Subcutaneous abdominal adipose tissue (tissue), 5 donors: ENCODE results near the gene OTULIN.

Source experiments
- H3K27ac ChIP-seq: one replicate; pipeline ENCODE4 v1.7.0; 2013; ENCODE audit warnings: low read depth, mild to moderate bottlenecking, inconsistent platforms, low read length, moderate library complexity
- H3K27me3 ChIP-seq, 5 donors: one replicate each; pipeline ENCODE4 v1.7.0; 2013; ENCODE audit warnings: low read length in 5 of 5, inconsistent platforms in 1 of 5; ENCODE audit not compliant: control insufficient read depth in 5 of 5, insufficient read depth in 4 of 5
- H3K36me3 ChIP-seq, 5 donors: one replicate each; pipeline ENCODE4 v1.7.0; 2013; ENCODE audit warnings: low read length in 5 of 5; ENCODE audit not compliant: control insufficient read depth in 5 of 5, insufficient read depth in 5 of 5
- H3K4me1 ChIP-seq, 5 donors: one replicate each; pipeline ENCODE4 v1.7.0; 2013; ENCODE audit warnings: low read length in 5 of 5, mild to moderate bottlenecking in 3 of 5, moderate library complexity in 1 of 5; ENCODE audit not compliant: control insufficient read depth in 5 of 5, insufficient read depth in 5 of 5
- H3K4me3 ChIP-seq, 5 donors: one replicate each; pipeline ENCODE4 v1.7.0; 2013; ENCODE audit warnings: low read length in 5 of 5, low read depth in 1 of 5
- H3K9ac ChIP-seq, 5 donors: one replicate each; pipeline ENCODE4 v1.7.0; 2013; ENCODE audit warnings: low read length in 5 of 5, mild to moderate bottlenecking in 4 of 5, moderate library complexity in 3 of 5
- H3K9me3 ChIP-seq, 5 donors: one replicate each; pipeline ENCODE4 v1.7.0; 2013; ENCODE audit warnings: low read length in 5 of 5; ENCODE audit not compliant: control insufficient read depth in 5 of 5
- donor health status: healthy.
- donor health status: healthy.
- donor health status: healthy.
- donor health status: healthy.
- donor health status: healthy.

Gene OTULIN

DNA sequence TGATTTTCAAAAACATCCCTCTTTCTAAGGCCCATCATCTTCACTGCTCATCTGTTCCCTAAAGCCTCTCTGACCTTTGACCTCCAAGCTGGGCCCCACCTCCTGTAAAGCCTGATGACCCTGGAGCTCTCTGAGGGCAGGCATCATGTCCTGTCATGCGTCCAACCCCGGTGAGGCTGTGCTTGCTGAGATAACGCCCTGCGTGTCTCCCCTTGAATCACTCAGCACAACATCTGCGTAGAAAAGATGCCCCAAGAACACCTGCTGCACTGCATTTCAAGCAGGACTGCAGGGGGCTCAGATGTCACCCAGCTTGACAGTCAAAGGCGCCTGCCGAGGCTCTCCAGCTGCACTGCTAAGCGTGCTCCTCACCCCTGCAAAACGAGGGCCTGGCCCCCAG lies 78.0 kb downstream of the OTULIN start:
- Histone ChIP-seq H3K36me3 (peaks cover 10 to 67% (median 51%) of the 10 kb centered on the region in 5 donors), H3K4me1 (peaks cover 0 to 13% (median 3%) of the 10 kb centered on the region in 5 donors), H3K4me3 (no peak overlapping the region), H3K9ac (no peak overlapping the region), H3K27ac (no peak overlapping the region), H3K9me3 (no peaks in the 10 kb centered on the region), H3K27me3 (no peaks in the 10 kb centered on the region)

GRCh38 chr5:14743601-14744295 lies 79.2 kb downstream of the OTULIN start:
- Histone ChIP-seq H3K27me3 (no peaks in the 10 kb centered on the region), H3K36me3 (peaks cover 10 to 73% (median 53%) of the 10 kb centered on the region in 5 donors), H3K9me3 (no peaks in the 10 kb centered on the region), H3K4me1 (peaks cover 0 to 13% (median 3%) of the 10 kb centered on the region in 5 donors), H3K4me3 (no peak overlapping the region), H3K9ac (no peak overlapping the region), H3K27ac (no peak overlapping the region)

DNA sequence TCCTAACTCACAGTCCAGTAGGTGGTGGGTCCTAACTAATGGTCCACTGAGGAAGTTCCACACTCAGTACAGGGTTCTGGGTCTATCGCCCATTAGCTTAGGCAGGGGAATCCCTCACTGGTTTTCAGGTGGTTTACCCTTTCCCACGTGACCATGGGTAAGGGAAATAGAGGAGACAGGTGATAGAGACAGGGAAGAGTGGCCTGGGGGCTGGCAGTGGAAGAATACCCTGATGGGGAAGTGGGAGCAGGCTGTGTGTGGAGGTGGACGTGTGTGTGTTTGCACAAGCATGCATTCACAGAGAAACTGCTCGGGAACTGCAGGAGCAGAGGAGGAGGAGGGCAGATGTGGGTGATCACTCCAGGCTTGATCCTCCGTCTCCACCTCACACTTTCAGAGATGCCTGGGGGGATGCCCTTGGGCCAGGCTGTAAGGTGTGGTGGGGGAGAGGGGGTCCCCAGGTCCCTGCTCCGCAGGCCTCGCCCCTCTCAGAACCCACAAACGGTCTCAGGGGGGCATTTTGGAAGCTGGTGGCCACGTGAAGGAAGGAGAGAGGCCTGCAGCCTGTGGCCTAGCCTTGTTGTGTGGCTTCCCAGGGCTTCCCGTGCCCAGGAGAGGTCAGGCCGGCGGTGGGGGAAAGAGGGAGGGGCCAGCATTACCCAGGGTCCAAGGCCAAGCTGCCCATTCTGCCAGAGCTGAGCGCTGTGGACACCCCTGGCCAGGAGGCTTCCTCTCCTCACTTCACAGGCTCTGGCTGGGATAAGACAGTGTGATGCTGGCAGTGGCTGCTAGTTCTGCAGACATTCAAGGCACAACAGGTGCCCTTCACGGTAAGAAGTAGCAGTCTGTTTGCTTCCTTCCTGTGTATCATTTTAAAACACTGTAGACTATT lies 80.0 kb downstream of the OTULIN start:
- no peak overlapping the region for H3K4me3 ChIP-seq
- no peak overlapping the region for H3K27ac ChIP-seq
- no peaks in the 10 kb centered on the region for H3K27me3 ChIP-seq
- H3K4me1 ChIP-seq: peaks cover 0 to 9% (median 3%) of the 10 kb centered on the region in 5 donors
- no peak overlapping the region for H3K9ac ChIP-seq
- H3K36me3 ChIP-seq: peaks cover 10 to 76% (median 54%) of the 10 kb centered on the region in 5 donors
- no peaks in the 10 kb centered on the region for H3K9me3 ChIP-seq

- Histone ChIP-seq H3K9ac (no peak overlapping the region), H3K4me3 (no peak overlapping the region), H3K4me1 (peaks cover 0 to 3% (median 0%) of the 10 kb centered on the region in 5 donors), H3K27ac (no peak overlapping the region), H3K9me3 (no peaks in the 10 kb centered on the region), H3K36me3 (peaks cover 15 to 77% (median 58%) of the 10 kb centered on the region in 5 donors), H3K27me3 (no peaks in the 10 kb centered on the region)
These were observed 80.7 kb downstream of the OTULIN start for GRCh38 chr5:14745188-14745563.

- Histone ChIP-seq H3K9me3 (no peaks in the 10 kb centered on the region), H3K36me3 (peaks cover 21 to 77% (median 59%) of the 10 kb centered on the region in 5 donors), H3K9ac (no peak overlapping the region), H3K4me3 (no peak overlapping the region), H3K4me1 (no peaks in the 10 kb centered on the region), H3K27me3 (no peaks in the 10 kb centered on the region), H3K27ac (no peak overlapping the region)
These were observed 81.2 kb downstream of the OTULIN start for GRCh38 chr5:14745753-14746152.

- H3K27ac ChIP-seq: no peak overlapping the region
- no peak overlapping the region for H3K9ac ChIP-seq
- H3K36me3 ChIP-seq: peaks cover 17 to 68% (median 53%) of the 10 kb centered on the region in 5 donors
- no peaks in the 10 kb centered on the region for H3K4me1 ChIP-seq
- H3K27me3 ChIP-seq: no peaks in the 10 kb centered on the region
- H3K4me3 ChIP-seq: no peak overlapping the region
- no peaks in the 10 kb centered on the region for H3K9me3 ChIP-seq
These were observed 83.8 kb downstream of the OTULIN start for GRCh38 chr5:14748180-14748900.
